ENCODE data around the gene BACE1. TPM values are rescaled to one million over a fixed set of nuclear protein-coding genes. Genes with fewer than 3 reads are reported as not detected.

The BACE1 gene
- polyA plus RNA-seq, 3 donors: 1.6 to 9.1 (median 3.1) TPM

GRCh38 chr11:117281869-117282268 is 34.2 kb downstream of the BACE1 start:
- Histone ChIP-seq H4K20me1 (ENCODE audit: insufficient read depth, low read length) (no peaks in the 10 kb centered on the region), H2AFZ (ENCODE audit: insufficient read depth, low read depth, low read length, poor library complexity, severe bottlenecking) (no peak overlapping the region), H3K4me1 (ENCODE audit: control insufficient read depth in 1 of 2, insufficient read depth in 2 of 2, low read length in 2 of 2) (no peaks in the 10 kb centered on the region), H3K9me3 (replicated peaks in 1 of 2; ENCODE audit: control insufficient read depth in 1 of 2, insufficient read depth in 1 of 2, low read length in 2 of 2) (no peaks in the 10 kb centered on the region), H3K36me3 (replicated peaks in 1 of 2; ENCODE audit: control insufficient read depth in 1 of 2, insufficient read depth in 2 of 2, low read length in 2 of 2) (peaks cover 41 to 73% of the 10 kb centered on the region in 2 donors), H3K27me3 (ENCODE audit: control insufficient read depth in 2 of 2, insufficient read depth in 2 of 2, low read length in 2 of 2) (no peaks in the 10 kb centered on the region), H3K4me3 (replicated peaks in 1 of 3; ENCODE audit: low read depth in 2 of 3, low read length in 3 of 3) (no peak overlapping the region), H3K9ac (ENCODE audit: insufficient read depth, low read length, poor library complexity, severe bottlenecking) (no peak overlapping the region), H3K27ac (ENCODE audit: low read depth in 1 of 2, low read length in 2 of 2) (no peak overlapping the region), H3K4me2 (replicated peaks; ENCODE audit: extremely low read depth, low read length, poor library complexity, severe bottlenecking) (no peak overlapping the region), H3K79me2 (ENCODE audit: insufficient read depth, low read length) (no peaks in the 10 kb centered on the region)
- no peaks in the 10 kb centered on the region for H3K9me3 Mint-ChIP-seq
- no peak overlapping the region for H3K4me3 Mint-ChIP-seq
- H3K27me3 Mint-ChIP-seq (ENCODE audit: low read depth in 3 of 3): peaks cover 0 to 2% (median 0%) of the 10 kb centered on the region in 3 donors
- 100% methylated on average over 4 of the region's 7 CpGs for WGBS (ENCODE audit: insufficient coverage)
- DNase-seq: no peak
- H3K4me1 Mint-ChIP-seq: peaks cover 2% of the 10 kb centered on the region
- H3K36me3 Mint-ChIP-seq: peaks cover 67 to 76% of the 10 kb centered on the region in 2 donors
- no peak for TF ChIP-seq CTCF (IDR thresholded peaks at IDR 0.05)
- intact Hi-C loops (cut with micrococcal nuclease): no loop called here
- H3K27ac Mint-ChIP-seq: no peak overlapping the region

- intact Hi-C loops (cut with micrococcal nuclease): no loop called here
- no peaks in the 10 kb centered on the region for H3K27me3 ChIP-seq (ENCODE audit: control insufficient read depth in 2 of 2, insufficient read depth in 2 of 2, low read length in 2 of 2)
- H3K27ac Mint-ChIP-seq: no peak overlapping the region
- no peaks in the 10 kb centered on the region for H3K9me3 ChIP-seq (replicated peaks in 1 of 2; ENCODE audit: control insufficient read depth in 1 of 2, insufficient read depth in 1 of 2, low read length in 2 of 2)
- no peaks in the 10 kb centered on the region for H4K20me1 ChIP-seq (ENCODE audit: insufficient read depth, low read length)
- 100% methylated on average over 3 of the region's 6 CpGs for WGBS (ENCODE audit: insufficient coverage)
- no peak for TF ChIP-seq CTCF (IDR thresholded peaks at IDR 0.05)
- peaks cover 2% of the 10 kb centered on the region for H3K4me1 Mint-ChIP-seq
- no peaks in the 10 kb centered on the region for H3K9me3 Mint-ChIP-seq
- peaks cover 61 to 69% of the 10 kb centered on the region in 2 donors for H3K36me3 Mint-ChIP-seq
- H2AFZ ChIP-seq (ENCODE audit: insufficient read depth, low read depth, low read length, poor library complexity, severe bottlenecking): no peak overlapping the region
- no peak overlapping the region for H3K4me2 ChIP-seq (replicated peaks; ENCODE audit: extremely low read depth, low read length, poor library complexity, severe bottlenecking)
- no peak overlapping the region for H3K9ac ChIP-seq (ENCODE audit: insufficient read depth, low read length, poor library complexity, severe bottlenecking)
- no peaks in the 10 kb centered on the region for H3K79me2 ChIP-seq (ENCODE audit: insufficient read depth, low read length)
- H3K36me3 ChIP-seq (replicated peaks in 1 of 2; ENCODE audit: control insufficient read depth in 1 of 2, insufficient read depth in 2 of 2, low read length in 2 of 2): peaks cover 41 to 68% of the 10 kb centered on the region in 2 donors
- H3K4me1 ChIP-seq (ENCODE audit: control insufficient read depth in 1 of 2, insufficient read depth in 2 of 2, low read length in 2 of 2): no peaks in the 10 kb centered on the region
- no peak overlapping the region for H3K4me3 ChIP-seq (replicated peaks in 1 of 3; ENCODE audit: low read depth in 2 of 3, low read length in 3 of 3)
- no peak overlapping the region for H3K4me3 Mint-ChIP-seq
- no peaks in the 10 kb centered on the region for H3K27me3 Mint-ChIP-seq (ENCODE audit: low read depth in 3 of 3)
- DNase-seq: no peak
- no peak overlapping the region for H3K27ac ChIP-seq (ENCODE audit: low read depth in 1 of 2, low read length in 2 of 2)
Measured at GRCh38 chr11:117281159-117281558, 34.9 kb downstream of the BACE1 start.

Measured in CD14-positive monocyte (primary cell).